ENCODE results near the gene SFT2D1. TPM values are rescaled to one million over a fixed set of nuclear protein-coding genes. Genes with fewer than 3 reads are reported as not detected.

The SFT2D1 gene
- total and polyA plus RNA-seq, 9 of the 15 experiments (the other 6 are each of a cell fraction or from before 2014, with no cell fraction given): 54.4 to 140 (median 74.6) TPM

DNA sequence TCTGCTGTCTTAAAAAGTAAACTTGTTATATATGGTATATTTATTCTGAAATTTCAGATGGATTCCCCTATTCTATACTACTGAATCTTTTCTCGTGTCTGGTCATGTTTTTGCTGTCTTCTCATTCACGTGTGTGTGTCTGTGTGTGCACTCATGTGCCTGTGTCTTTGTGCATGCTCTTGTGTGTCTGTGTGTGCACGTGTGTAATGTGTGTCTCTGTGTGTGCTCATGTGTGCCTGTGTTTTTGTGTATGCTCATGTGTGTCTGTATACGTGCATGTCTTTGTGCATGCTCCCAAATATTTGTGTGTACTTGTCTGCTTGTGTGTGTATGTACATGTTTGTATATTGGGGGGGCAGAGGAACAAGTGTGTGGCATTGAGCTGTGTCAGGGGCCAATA, 68.2 kb downstream of the SFT2D1 start (continued):
- TF ChIP-seq JUN (IDR thresholded peaks at IDR 0.05; ENCODE audit: borderline replicate concordance, low read depth, low read length) (no peak), JUN (CRISPR knock-in tag; IDR thresholded peaks at IDR 0.05; ENCODE audit: borderline replicate concordance) (no peak), CREB1 (IDR thresholded peaks at IDR 0.05) (no peak), CREB1 (CRISPR knock-in tag; IDR thresholded peaks at IDR 0.05) (no peak)

DNA sequence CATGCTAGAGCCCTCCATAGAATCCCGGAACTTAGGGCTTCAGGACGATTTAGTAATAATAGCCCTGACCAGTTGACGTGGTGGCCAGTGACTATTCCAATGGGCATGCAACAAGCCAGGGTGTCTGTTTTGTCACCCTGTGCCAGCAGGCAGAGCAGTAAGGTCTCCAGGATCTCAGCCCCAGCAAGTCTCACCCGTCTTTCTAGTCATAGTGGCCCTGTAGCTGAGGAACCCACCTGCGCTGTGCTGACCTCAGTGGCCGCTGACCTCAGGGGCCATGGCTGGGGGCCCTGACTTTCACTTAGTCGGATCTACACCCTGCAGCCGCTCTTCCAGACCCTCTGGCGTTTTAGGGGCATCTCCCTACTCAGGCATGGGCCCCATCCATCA, 71.0 kb downstream of the SFT2D1 start:
- FAIRE-seq (no peak), DNase-seq (ENCODE audit: extremely low read depth in 1 of 4, low spot score in 3 of 4) (no peak), ATAC-seq (no peak)
- ChIA-PET POLR2A (interaction anchor here (0.5 to 1.0 kb wide), 2 partner anchors 8 to 119 kb away, joined by 4 to 5 read pairs; no protein-coding TSS in a partner anchor), CTCF (ENCODE audit: low intra/inter-chr PET ratio) (no interaction called here)
- in situ Hi-C loops (cut with MboI): loop anchor here (5.0 kb wide), 1 partner anchor 116 kb away; no protein-coding TSS in a partner anchor
- Histone ChIP-seq H2AFZ (ENCODE audit: low read depth, low read length) (no peak overlapping the region), H3K9me3 (replicated peaks; ENCODE audit: control insufficient read depth, insufficient read depth, low read depth, low read length) (no peaks in the 10 kb centered on the region), H3K9ac (ENCODE audit: insufficient read depth in 1 of 2, low read depth in 2 of 2, low read length in 2 of 2) (no peak overlapping the region), H3K4me3 (no peak overlapping the region), H3K79me2 (ENCODE audit: control insufficient read depth, insufficient read depth, low read length) (no peaks in the 10 kb centered on the region), H3K4me1 (replicated peaks in 1 of 2; ENCODE audit: control insufficient read depth in 2 of 2, insufficient read depth in 2 of 2, low read length in 2 of 2) (peaks cover 0 to 6% of the 10 kb centered on the region in 2 experiments; a peak in 1 of 5 replicates), H3K4me2 (ENCODE audit: insufficient read depth, low read length) (no peak overlapping the region), H3K27me3 (ENCODE audit: control insufficient read depth in 2 of 2, insufficient read depth in 2 of 2, low read length in 2 of 2) (peaks cover 27 to 62% of the 10 kb centered on the region in 2 experiments), H4K20me1 (replicated peaks; ENCODE audit: control insufficient read depth, insufficient read depth, low read length) (0 out of 2 replicates have a peak, but pooled peaks cover 6% of the 10 kb centered on the region), H3K27ac (ENCODE audit: extremely low read depth, low read depth, low read length) (no peak overlapping the region), H3K9me1 (ENCODE audit: control insufficient read depth, insufficient read depth, low read length) (no peaks in the 10 kb centered on the region), H3K36me3 (ENCODE audit: control insufficient read depth, insufficient read depth, low read length) (no peaks in the 10 kb centered on the region)
- no TSS peak for BruUV-seq (replicated peaks)
- 2% methylated on average over 9 of the region's 9 CpGs for WGBS (ENCODE audit: insufficient coverage, low coverage, missing lambda C conversion rate)
- TF ChIP-seq CHD2 (IDR thresholded peaks at IDR 0.05; ENCODE audit: low read depth, low read length) (no peak), ARID2 (IDR thresholded peaks at IDR 0.05) (no peak), NRF1 (conservative IDR thresholded peaks at IDR 0.05 in 1 of 2, IDR thresholded peaks at IDR 0.05 in 1 of 2) (no peak)
- intact Hi-C loops (cut with micrococcal nuclease): loop anchor here (5.0 to 10.0 kb wide), 3 partner anchors 384 to 503 kb away; no protein-coding TSS in a partner anchor
